HEK293 (cell line): ENCODE results near the gene MDM4.

ENCODE experiments used
- CTCF ChIP-seq: fragments of 450-650 bp; formaldehyde crosslinking; IDR thresholded peaks from 2 replicates; pipeline ENCODE4 v1.5.1; 2016; ENCODE audit warnings: missing biosample characterization, missing genetic modification characterization
- MEIS1 ChIP-seq: sonication (generic); formaldehyde crosslinking; IDR thresholded peaks from 2 replicates; pipeline ENCODE4 v1.8.1; 2022; ENCODE audit warnings: missing genetic modification reagents, mild to moderate bottlenecking, borderline replicate concordance
- REST ChIP-seq: fragments of 450-650 bp; formaldehyde crosslinking; IDR thresholded peaks from 2 replicates; pipeline ENCODE4 v1.5.1; 2016; ENCODE audit warnings: missing biosample characterization, missing genetic modification characterization
- ZNF112 ChIP-seq: fragments of 450-650 bp; formaldehyde crosslinking; IDR thresholded peaks from 2 replicates; pipeline ENCODE4 v1.5.0; 2017; ENCODE audit warnings: missing biosample characterization, missing genetic modification characterization
- ZNF530 ChIP-seq: fragments of 450-650 bp; formaldehyde crosslinking; IDR thresholded peaks from 2 replicates; pipeline ENCODE4 v1.5.1; 2016; ENCODE audit warnings: low read depth, missing biosample characterization, missing genetic modification characterization
- TF ChIP-seq, protein P1 (sequence below): fragments of 450-650 bp; formaldehyde crosslinking; IDR thresholded peaks from 2 replicates; pipeline ENCODE4 v1.5.1; 2016; ENCODE audit warnings: missing biosample characterization, missing genetic modification characterization, low read depth

GRCh38 chr1:204528677-204529076, 12.5 kb downstream of the MDM4 start:
- TF ChIP-seq, protein P1, sequence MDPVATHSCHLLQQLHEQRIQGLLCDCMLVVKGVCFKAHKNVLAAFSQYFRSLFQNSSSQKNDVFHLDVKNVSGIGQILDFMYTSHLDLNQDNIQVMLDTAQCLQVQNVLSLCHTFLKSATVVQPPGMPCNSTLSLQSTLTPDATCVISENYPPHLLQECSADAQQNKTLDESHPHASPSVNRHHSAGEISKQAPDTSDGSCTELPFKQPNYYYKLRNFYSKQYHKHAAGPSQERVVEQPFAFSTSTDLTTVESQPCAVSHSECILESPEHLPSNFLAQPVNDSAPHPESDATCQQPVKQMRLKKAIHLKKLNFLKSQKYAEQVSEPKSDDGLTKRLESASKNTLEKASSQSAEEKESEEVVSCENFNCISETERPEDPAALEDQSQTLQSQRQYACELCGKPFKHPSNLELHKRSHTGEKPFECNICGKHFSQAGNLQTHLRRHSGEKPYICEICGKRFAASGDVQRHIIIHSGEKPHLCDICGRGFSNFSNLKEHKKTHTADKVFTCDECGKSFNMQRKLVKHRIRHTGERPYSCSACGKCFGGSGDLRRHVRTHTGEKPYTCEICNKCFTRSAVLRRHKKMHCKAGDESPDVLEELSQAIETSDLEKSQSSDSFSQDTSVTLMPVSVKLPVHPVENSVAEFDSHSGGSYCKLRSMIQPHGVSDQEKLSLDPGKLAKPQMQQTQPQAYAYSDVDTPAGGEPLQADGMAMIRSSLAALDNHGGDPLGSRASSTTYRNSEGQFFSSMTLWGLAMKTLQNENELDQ (tag by site-specific recombination) = no peak
- TF ChIP-seq ZNF112 (tag by site-specific recombination) (no peak), REST (no peak), MEIS1 (no peak), CTCF (tag by site-specific recombination) (no peak), ZNF530 (tag by site-specific recombination) (no peak)
